ENCODE data around the gene UGT1A5. TPM values are rescaled to one million over a fixed set of nuclear protein-coding genes. Genes with fewer than 3 reads are reported as not detected.

UGT1A5 gene
- polyA plus RNA-seq, 1 donor (not counting 4 experiments of a cell fraction or from before 2014, with no cell fraction given): 1.3 TPM

DNA sequence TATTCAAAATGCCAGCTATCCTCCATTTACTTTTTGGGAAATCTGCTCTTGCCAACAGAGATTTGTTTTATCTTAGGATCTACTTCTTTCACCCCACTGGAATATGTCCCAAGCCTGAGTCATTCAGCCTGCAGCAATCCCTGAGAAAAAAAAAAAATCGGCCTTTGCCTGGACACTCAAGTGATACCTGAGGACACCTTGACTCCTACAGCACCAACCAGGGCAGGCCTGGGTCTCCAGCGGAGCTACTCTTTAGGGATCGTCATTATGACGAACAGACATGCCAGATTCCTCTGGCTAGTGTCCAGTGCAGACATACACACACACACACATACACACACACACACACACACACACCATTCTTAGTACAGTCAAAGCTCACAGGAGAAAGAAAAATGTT lies 22.3 kb upstream of the UGT1A5 start:
- Histone ChIP-seq H3K27ac (ENCODE audit: control insufficient read depth, insufficient read depth, low read length) (peak overlapping the region; percentile 95), H3K4me1 (ENCODE audit: control insufficient read depth, extremely low read depth, insufficient read depth, low read length) (peaks cover 50% of the 10 kb centered on the region), H3K9me1 (ENCODE audit: control insufficient read depth, extremely low read depth, insufficient read depth, low read length) (no peaks in the 10 kb centered on the region), H4K20me1 (ENCODE audit: control insufficient read depth, extremely low read depth, insufficient read depth, low read length) (no peaks in the 10 kb centered on the region), H3K36me3 (ENCODE audit: control insufficient read depth in 2 of 2, extremely low read depth in 1 of 2, insufficient read depth in 2 of 2, low read length in 2 of 2) (peaks cover 0 to 5% of the 10 kb centered on the region in 2 experiments), H3K79me2 (ENCODE audit: control insufficient read depth, insufficient read depth, low read length) (peaks cover 36% of the 10 kb centered on the region), H3K9ac (ENCODE audit: control insufficient read depth, extremely low read depth, insufficient read depth, low read length) (peak overlapping the region; percentile 53), H3K9me3 (ENCODE audit: control insufficient read depth, low read depth, low read length) (no peaks in the 10 kb centered on the region), H3K27me3 (ENCODE audit: control insufficient read depth, extremely low read depth, insufficient read depth, low read length) (no peaks in the 10 kb centered on the region), H2AFZ (ENCODE audit: control insufficient read depth, low read length) (no peak overlapping the region), H3K4me2 (ENCODE audit: control insufficient read depth, extremely low read depth, insufficient read depth, low read depth, low read length) (peak overlapping the region; percentile 97), H3K4me3 (ENCODE audit: control insufficient read depth in 2 of 3, extremely low read depth in 1 of 3, insufficient read depth in 2 of 3, low read depth in 1 of 3, low read length in 3 of 3) (peak overlapping the region in 1 of 3 experiments; percentile 30)
- TF ChIP-seq, protein P1, sequence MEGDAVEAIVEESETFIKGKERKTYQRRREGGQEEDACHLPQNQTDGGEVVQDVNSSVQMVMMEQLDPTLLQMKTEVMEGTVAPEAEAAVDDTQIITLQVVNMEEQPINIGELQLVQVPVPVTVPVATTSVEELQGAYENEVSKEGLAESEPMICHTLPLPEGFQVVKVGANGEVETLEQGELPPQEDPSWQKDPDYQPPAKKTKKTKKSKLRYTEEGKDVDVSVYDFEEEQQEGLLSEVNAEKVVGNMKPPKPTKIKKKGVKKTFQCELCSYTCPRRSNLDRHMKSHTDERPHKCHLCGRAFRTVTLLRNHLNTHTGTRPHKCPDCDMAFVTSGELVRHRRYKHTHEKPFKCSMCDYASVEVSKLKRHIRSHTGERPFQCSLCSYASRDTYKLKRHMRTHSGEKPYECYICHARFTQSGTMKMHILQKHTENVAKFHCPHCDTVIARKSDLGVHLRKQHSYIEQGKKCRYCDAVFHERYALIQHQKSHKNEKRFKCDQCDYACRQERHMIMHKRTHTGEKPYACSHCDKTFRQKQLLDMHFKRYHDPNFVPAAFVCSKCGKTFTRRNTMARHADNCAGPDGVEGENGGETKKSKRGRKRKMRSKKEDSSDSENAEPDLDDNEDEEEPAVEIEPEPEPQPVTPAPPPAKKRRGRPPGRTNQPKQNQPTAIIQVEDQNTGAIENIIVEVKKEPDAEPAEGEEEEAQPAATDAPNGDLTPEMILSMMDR (optimal IDR thresholded peaks at IDR 0.05 in 1 of 3, IDR thresholded peaks at IDR 0.05 in 1 of 3, conservative IDR thresholded peaks at IDR 0.05 in 1 of 3; ENCODE audit: extremely low read depth in 1 of 3, insufficient read depth in 2 of 3, low read length in 3 of 3): no peak
- no peak for TF ChIP-seq EZH2 (IDR thresholded peaks at IDR 0.05; ENCODE audit: low read length)
- DNase-seq (ENCODE audit: low read depth, low spot score) (peak; percentile 68), FAIRE-seq (peak; percentile 93)
- dilution Hi-C loops (cut with MboI; ENCODE audit: extremely low pct_ligation_motif_present, low sequenced_read_pairs): no loop called here

DNA sequence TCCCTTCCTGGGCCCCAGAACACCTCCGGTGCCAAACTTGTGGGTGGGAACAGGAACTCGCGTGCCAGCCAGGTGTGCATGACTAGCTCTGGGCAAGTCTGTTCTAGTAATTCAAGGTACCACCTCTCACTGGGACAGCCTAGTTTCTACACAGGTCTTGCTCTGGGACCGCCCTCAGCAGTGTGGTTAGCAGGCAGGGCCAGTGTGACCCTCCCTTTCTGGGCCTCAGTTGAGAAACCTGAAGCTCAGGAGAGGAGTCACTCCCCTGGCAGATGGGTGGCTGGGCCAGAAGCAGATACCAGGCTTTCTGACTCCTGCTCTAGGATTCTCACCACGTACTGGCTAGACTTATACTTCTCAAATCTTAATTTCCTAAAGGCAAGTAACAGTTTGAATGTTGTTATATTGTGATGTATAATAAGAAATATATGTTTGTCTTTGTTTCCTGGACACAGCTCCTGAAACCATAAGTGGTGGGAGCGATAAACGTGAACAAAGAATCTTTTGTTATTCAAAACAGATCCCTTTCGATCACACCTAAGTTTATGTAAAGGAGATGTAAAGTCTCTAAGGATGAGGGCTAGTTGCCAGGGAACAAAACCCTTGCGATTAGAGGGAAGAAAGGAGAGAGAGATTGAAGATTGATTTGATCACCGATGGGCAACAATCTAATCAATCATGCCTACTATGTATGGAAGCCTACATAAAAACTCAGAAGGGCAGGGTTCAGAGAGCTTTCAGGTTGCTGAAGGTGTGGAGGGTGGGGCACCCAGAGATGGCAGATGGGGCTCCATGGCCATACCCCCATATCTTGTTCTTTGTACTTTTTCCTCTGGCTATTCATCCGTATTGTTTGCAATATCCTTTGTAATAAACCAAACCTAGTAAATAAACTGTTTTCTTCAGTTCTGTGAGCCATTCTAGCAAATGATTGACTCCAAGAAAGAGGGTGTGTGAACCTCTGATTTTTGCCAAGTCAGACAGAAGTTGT lies 21.0 kb upstream of the UGT1A5 start:
- Histone ChIP-seq H2AFZ (ENCODE audit: control insufficient read depth, low read length) (no peak overlapping the region), H4K20me1 (ENCODE audit: control insufficient read depth, extremely low read depth, insufficient read depth, low read length) (no peaks in the 10 kb centered on the region), H3K9me3 (ENCODE audit: control insufficient read depth, low read depth, low read length) (no peaks in the 10 kb centered on the region), H3K36me3 (ENCODE audit: control insufficient read depth in 2 of 2, extremely low read depth in 1 of 2, insufficient read depth in 2 of 2, low read length in 2 of 2) (peaks cover 0 to 5% of the 10 kb centered on the region in 2 experiments), H3K4me1 (ENCODE audit: control insufficient read depth, extremely low read depth, insufficient read depth, low read length) (peaks cover 53% of the 10 kb centered on the region), H3K79me2 (ENCODE audit: control insufficient read depth, insufficient read depth, low read length) (peaks cover 49% of the 10 kb centered on the region), H3K4me2 (ENCODE audit: control insufficient read depth, extremely low read depth, insufficient read depth, low read depth, low read length) (peak overlapping the region; percentile 97), H3K9me1 (ENCODE audit: control insufficient read depth, extremely low read depth, insufficient read depth, low read length) (no peaks in the 10 kb centered on the region), H3K27ac (ENCODE audit: control insufficient read depth, insufficient read depth, low read length) (peak overlapping the region; percentile 95), H3K27me3 (ENCODE audit: control insufficient read depth, extremely low read depth, insufficient read depth, low read length) (no peaks in the 10 kb centered on the region), H3K4me3 (ENCODE audit: control insufficient read depth in 2 of 3, extremely low read depth in 1 of 3, insufficient read depth in 2 of 3, low read depth in 1 of 3, low read length in 3 of 3) (peak overlapping the region; percentile 56 to 86 (median 83)), H3K9ac (ENCODE audit: control insufficient read depth, extremely low read depth, insufficient read depth, low read length) (peak overlapping the region; percentile 88)
- DNase-seq (ENCODE audit: low read depth, low spot score): peak; percentile 99
- dilution Hi-C loops (cut with MboI; ENCODE audit: extremely low pct_ligation_motif_present, low sequenced_read_pairs): no loop called here
- TF ChIP-seq, protein P1 (optimal IDR thresholded peaks at IDR 0.05 in 1 of 3, IDR thresholded peaks at IDR 0.05 in 1 of 3, conservative IDR thresholded peaks at IDR 0.05 in 1 of 3; ENCODE audit: extremely low read depth in 1 of 3, insufficient read depth in 2 of 3, low read length in 3 of 3): no peak
- TF ChIP-seq EZH2 (IDR thresholded peaks at IDR 0.05; ENCODE audit: low read length): no peak
- peak; percentile 99 for FAIRE-seq

All from keratinocyte (primary cell).